HG03457 (cell line): ENCODE data around the gene DAPK3.

Source experiments
- ATAC-seq: cut with Tn5 transposase; IDR thresholded peaks from one replicate; pipeline ENCODE4 v1.9.1; 2021; ENCODE audit warnings: moderate number of reproducible peaks; ENCODE audit not compliant: unreplicated experiment

DAPK3 gene

GRCh38 chr19:3919793-3920192 is 51.1 kb downstream of the DAPK3 start:
- ATAC-seq, result no peak

DNA sequence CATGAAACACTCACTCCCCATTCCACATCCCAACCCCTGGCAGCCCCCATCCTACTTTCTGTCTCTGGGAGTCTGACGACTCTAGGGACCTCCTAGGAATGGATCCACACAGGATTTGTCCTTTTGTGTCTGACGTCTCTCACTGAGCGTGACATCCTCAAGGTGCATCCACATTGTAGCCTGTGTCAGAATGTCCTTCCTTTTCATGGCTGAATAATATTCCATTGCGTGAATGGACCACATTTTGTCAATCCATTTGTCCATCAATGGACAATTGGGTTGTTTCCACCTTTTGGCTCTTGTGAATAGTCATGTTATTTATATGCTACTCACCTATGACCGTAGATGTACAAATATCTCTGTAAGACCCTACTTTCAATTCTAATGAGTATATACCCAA is 54.9 kb downstream of the DAPK3 start:
- ATAC-seq, result no peak

DNA sequence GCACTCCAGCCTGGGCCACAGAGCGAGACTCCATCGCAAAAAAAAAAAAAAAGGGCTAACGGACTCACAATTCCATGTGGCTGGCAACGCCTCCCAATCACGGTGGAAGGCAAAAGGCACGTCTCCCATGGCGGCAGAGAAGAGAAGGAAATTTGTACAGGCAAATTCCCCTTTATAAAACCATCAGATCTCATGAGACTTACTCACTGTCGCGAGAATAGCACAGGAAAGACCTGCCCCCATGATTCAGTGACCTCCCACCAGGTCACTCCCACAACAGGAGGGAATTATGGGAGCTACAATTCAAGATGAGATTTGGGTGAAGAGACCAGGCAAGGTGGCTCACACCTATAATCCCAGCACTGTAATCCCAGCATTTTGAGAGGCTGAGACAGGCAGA is 56.7 kb downstream of the DAPK3 start:
- no peak for ATAC-seq

GRCh38 chr19:3910105-3910504 is 60.8 kb downstream of the DAPK3 start:
- no peak for ATAC-seq
